GM12878 (cell line): ENCODE measurements around the gene SAP25. TPM values are rescaled to one million over a fixed set of nuclear protein-coding genes. Genes with fewer than 3 reads are reported as not detected.
A peak's percentile ranks its signal among the peaks of the same experiment; 100 is the strongest.

ENCODE experiments used
- BMI1 ChIP-seq: fragments of 450-650 bp; IDR thresholded peaks from 2 replicates; pipeline ENCODE4 v1.6.1; 2016; ENCODE audit warnings: mild to moderate bottlenecking, moderate library complexity, borderline replicate concordance
- CEBPB ChIP-seq, 2 experiments: fragments of 150-350 bp in 1 of 2; IDR thresholded peaks; 2 replicates each; pipeline ENCODE4 v1.6.1; 2012 to 2014; ENCODE audit warnings: low read depth in 2 of 2, low read length in 2 of 2, borderline replicate concordance in 1 of 2, inconsistent platforms in 1 of 2
- CREM ChIP-seq: IDR thresholded peaks from 2 replicates; pipeline ENCODE4 v1.6.1; 2014; ENCODE audit warnings: antibody characterized with exemption, low read depth
- EGR1 ChIP-seq, 2 experiments: IDR thresholded peaks; 1 replicate in 1 of 2; 2 replicates in 1 of 2; pipeline ENCODE4 v1.6.1; 2011 to 2012; ENCODE audit warnings: low read depth in 2 of 2, low read length in 2 of 2, borderline replicate concordance in 1 of 2, mild to moderate bottlenecking in 1 of 2, moderate library complexity in 1 of 2
- FOS ChIP-seq: IDR thresholded peaks from 3 replicates; pipeline ENCODE4 v1.6.1; 2011; ENCODE audit warnings: borderline replicate concordance; ENCODE audit not compliant: insufficient read length; ENCODE audit errors: extremely low read depth
- FOXK2 ChIP-seq: fragments of 450-650 bp; IDR thresholded peaks from 2 replicates; pipeline ENCODE4 v1.6.1; 2017; ENCODE audit warnings: mild to moderate bottlenecking, moderate library complexity
- JUND ChIP-seq: IDR thresholded peaks from 2 replicates; pipeline ENCODE4 v1.6.1; 2012; ENCODE audit warnings: low read depth, mild to moderate bottlenecking, low read length, improper control_type of control experiment, moderate library complexity
- MTA3 ChIP-seq: IDR thresholded peaks from 2 replicates; pipeline ENCODE4 v1.6.1; 2012; ENCODE audit warnings: low read length, inconsistent platforms, borderline replicate concordance
- MYB ChIP-seq: fragments of 150-350 bp; IDR thresholded peaks from 2 replicates; pipeline ENCODE4 v1.6.1; 2014; ENCODE audit warnings: mild to moderate bottlenecking, low read depth, low read length, borderline replicate concordance
- NFYB ChIP-seq: IDR thresholded peaks from 2 replicates; pipeline ENCODE4 v1.6.1; 2011; ENCODE audit warnings: low read depth, mild to moderate bottlenecking, low read length, improper control_type of control experiment, moderate library complexity; ENCODE audit not compliant: insufficient read depth
- NR2C1 ChIP-seq: fragments of 450-650 bp; IDR thresholded peaks from 2 replicates; pipeline ENCODE4 v1.6.1; 2017; ENCODE audit warnings: antibody characterized with exemption, mild to moderate bottlenecking, moderate library complexity
- NR2F1 ChIP-seq: fragments of 450-650 bp; conservative IDR thresholded peaks from 2 replicates; pipeline ENCODE4 v1.6.1; 2017; ENCODE audit warnings: mild to moderate bottlenecking
- NRF1 ChIP-seq: conservative IDR thresholded peaks from 2 replicates; pipeline ENCODE4 v1.6.1; 2011; ENCODE audit warnings: mild to moderate bottlenecking, low read depth, low read length, improper control_type of control experiment
- PML ChIP-seq: IDR thresholded peaks from 2 replicates; pipeline ENCODE4 v1.6.1; 2012; ENCODE audit warnings: low read length, inconsistent platforms
- RELA ChIP-seq: fragments of 450-650 bp; IDR thresholded peaks from 2 replicates; pipeline ENCODE4 v1.8.0; 2014; ENCODE audit warnings: borderline replicate concordance; ENCODE audit not compliant: partially characterized antibody
- RELB ChIP-seq: fragments of 450-650 bp; IDR thresholded peaks from 2 replicates; pipeline ENCODE4 v1.6.1; 2017; ENCODE audit warnings: low read depth, mild to moderate bottlenecking, moderate library complexity
- SMAD1 ChIP-seq: fragments of 450-650 bp; IDR thresholded peaks from 2 replicates; pipeline ENCODE4 v1.6.1; 2018; ENCODE audit warnings: mild to moderate bottlenecking, low read depth; ENCODE audit not compliant: partially characterized antibody
- SMARCA5 ChIP-seq: fragments of 450-650 bp; IDR thresholded peaks from 2 replicates; pipeline ENCODE4 v1.6.1; 2017; ENCODE audit warnings: mild to moderate bottlenecking
- SMC3 ChIP-seq: IDR thresholded peaks from 2 replicates; pipeline ENCODE4 v1.6.1; 2011; ENCODE audit warnings: low read length, improper control_type of control experiment, borderline replicate concordance
- TBL1XR1 ChIP-seq: IDR thresholded peaks from 2 replicates; pipeline ENCODE4 v1.6.1; 2012; ENCODE audit warnings: low read depth, low read length, improper control_type of control experiment
- ZNF207 ChIP-seq: fragments of 450-650 bp; IDR thresholded peaks from 2 replicates; pipeline ENCODE4 v1.6.1; 2014; ENCODE audit warnings: antibody characterized with exemption, mild to moderate bottlenecking, borderline replicate concordance
- ZNF384 ChIP-seq: IDR thresholded peaks from 2 replicates; pipeline ENCODE4 v1.6.1; 2012; ENCODE audit warnings: low read depth, mild to moderate bottlenecking, low read length, improper control_type of control experiment, borderline replicate concordance
- ZNF687 ChIP-seq: fragments of 450-650 bp; IDR thresholded peaks from 2 replicates; pipeline ENCODE4 v1.6.1; 2017; ENCODE audit warnings: mild to moderate bottlenecking, moderate library complexity
- polyA plus RNA-seq, 11 experiments: library from polyadenylated mRNA; depleted of rRNA in 4 of 11; unstranded in 6 of 11; stranded (reverse) in 5 of 11; fragments of >200 nt; fragmentation: Nextera tagmentation in 4 of 11; fragmentation: Illumina TruSeq in 1 of 11; extraction: Ambion mirVana in 4 of 11; extraction: Trizol in 1 of 11; gene quantifications; 1 replicate in 1 of 11; 2 replicates in 10 of 11; pipeline versions ENCODE4 v1.2.1 to v1.2.3, GENCODE V29; 2011 to 2016; ENCODE audit warnings: inconsistent platforms in 2 of 11, missing spikeins in 2 of 11, low read depth in 1 of 11
- total RNA-seq, 4 experiments: library from RNA; depleted of rRNA in 3 of 4; stranded (reverse); fragments of >200 nt in 3 of 4; fragmentation: Illumina TruSeq in 1 of 4; extraction: Trizol in 1 of 4; gene quantifications; 2 replicates each; pipeline versions ENCODE4 v1.2.1 to v1.2.3, GENCODE V29; 2013 to 2021
- TF ChIP-seq, protein P1 (sequence below): fragments of 450-650 bp; IDR thresholded peaks from 2 replicates; pipeline ENCODE4 v1.6.1; 2014; ENCODE audit warnings: mild to moderate bottlenecking

Gene SAP25
- total and polyA plus RNA-seq, 10 of the 15 experiments (the other 5 are each of a cell fraction or from before 2014, with no cell fraction given), result 0.14 to 8.6 (median 1.1) TPM

DNA sequence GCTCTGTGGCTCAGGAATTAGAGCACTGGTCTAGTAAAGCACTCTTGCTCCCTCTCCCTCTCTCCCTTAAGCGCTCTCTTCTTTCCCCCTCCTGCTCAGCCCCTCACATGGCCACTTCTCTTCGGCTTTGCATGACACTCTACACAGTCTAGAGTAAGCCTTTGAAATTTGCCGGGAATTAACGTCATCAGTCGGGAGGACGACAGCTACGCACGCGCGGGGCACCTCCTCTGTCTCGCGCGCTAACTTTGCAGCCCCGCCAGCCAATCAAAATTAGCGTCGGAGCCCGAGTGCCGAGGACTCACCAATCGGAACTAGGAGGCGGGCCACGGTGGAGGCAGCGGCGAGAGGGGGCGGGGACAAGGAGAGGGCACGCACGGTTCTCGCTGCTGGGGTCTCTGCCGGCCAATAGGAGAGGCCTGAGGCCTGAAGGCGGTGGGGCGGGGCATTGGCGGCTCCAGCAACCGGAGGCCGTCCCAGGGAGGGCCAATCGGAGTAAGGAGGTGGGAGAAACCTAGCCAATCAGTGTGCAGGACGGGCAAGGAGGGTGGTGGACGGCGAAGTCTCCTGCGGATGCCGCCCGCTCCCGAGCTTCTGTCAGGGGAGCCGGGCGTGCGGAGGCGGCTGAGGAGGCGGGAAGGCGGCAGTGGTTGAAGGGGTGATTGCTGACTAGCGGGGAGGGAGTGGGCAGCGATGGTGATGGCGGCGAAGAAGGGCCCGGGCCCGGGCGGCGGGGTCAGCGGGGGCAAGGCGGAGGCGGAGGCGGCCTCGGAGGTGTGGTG, 34.9 kb downstream of the SAP25 start, which contains the start of gene AGFG2 (continued):
- TF ChIP-seq MTA3, result no peak
- TF ChIP-seq CEBPB (IDR thresholded peaks at IDR 0.05; ENCODE audit: borderline replicate concordance in 1 of 2, low read depth in 2 of 2, low read length in 2 of 2), result no peak
- TF ChIP-seq TBL1XR1, result no peak
- TF ChIP-seq EGR1 (IDR thresholded peaks at IDR 0.05; ENCODE audit: borderline replicate concordance in 1 of 2, low read depth in 2 of 2, low read length in 2 of 2), result peak in 1 of 2 experiments; percentile 94; a peak in 2 of 3 replicates
- no peak for TF ChIP-seq SMARCA5
- no peak for TF ChIP-seq MYB
- no peak for TF ChIP-seq FOXK2
- TF ChIP-seq ZNF384, result no peak
- no peak for TF ChIP-seq PML
- peak; percentile 87 for TF ChIP-seq NRF1
- TF ChIP-seq BMI1, result no peak
- peak; percentile 91 for TF ChIP-seq CREM
- TF ChIP-seq JUND, result no peak
- peak; percentile 28 for TF ChIP-seq RELA
- TF ChIP-seq SMC3, result no peak; the same call in 1 of the 2 replicates
- TF ChIP-seq NR2C1, result no peak
- no peak for TF ChIP-seq SMAD1
- TF ChIP-seq ZNF207, result no peak
- peak; percentile 59 for TF ChIP-seq FOS
- no peak for TF ChIP-seq ZNF687
- TF ChIP-seq NR2F1, result peak; percentile 98
- TF ChIP-seq NFYB, result peak; percentile 91
- TF ChIP-seq RELB, result peak; percentile 57
- TF ChIP-seq, protein P1, sequence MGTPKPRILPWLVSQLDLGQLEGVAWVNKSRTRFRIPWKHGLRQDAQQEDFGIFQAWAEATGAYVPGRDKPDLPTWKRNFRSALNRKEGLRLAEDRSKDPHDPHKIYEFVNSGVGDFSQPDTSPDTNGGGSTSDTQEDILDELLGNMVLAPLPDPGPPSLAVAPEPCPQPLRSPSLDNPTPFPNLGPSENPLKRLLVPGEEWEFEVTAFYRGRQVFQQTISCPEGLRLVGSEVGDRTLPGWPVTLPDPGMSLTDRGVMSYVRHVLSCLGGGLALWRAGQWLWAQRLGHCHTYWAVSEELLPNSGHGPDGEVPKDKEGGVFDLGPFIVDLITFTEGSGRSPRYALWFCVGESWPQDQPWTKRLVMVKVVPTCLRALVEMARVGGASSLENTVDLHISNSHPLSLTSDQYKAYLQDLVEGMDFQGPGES, result peak; percentile 87
